ENCODE measurements around the gene SRPRA. TPM values are rescaled to one million over a fixed set of nuclear protein-coding genes. Genes with fewer than 3 reads are reported as not detected.
"Not testable (repeated sequence)": the region's sequence is repeated elsewhere in the genome, so short reads cannot be mapped to it uniquely, and the experiment has no call there.

The SRPRA gene
- total RNA-seq, 1 experiment from 2014 or later: 58.4 TPM

DNA sequence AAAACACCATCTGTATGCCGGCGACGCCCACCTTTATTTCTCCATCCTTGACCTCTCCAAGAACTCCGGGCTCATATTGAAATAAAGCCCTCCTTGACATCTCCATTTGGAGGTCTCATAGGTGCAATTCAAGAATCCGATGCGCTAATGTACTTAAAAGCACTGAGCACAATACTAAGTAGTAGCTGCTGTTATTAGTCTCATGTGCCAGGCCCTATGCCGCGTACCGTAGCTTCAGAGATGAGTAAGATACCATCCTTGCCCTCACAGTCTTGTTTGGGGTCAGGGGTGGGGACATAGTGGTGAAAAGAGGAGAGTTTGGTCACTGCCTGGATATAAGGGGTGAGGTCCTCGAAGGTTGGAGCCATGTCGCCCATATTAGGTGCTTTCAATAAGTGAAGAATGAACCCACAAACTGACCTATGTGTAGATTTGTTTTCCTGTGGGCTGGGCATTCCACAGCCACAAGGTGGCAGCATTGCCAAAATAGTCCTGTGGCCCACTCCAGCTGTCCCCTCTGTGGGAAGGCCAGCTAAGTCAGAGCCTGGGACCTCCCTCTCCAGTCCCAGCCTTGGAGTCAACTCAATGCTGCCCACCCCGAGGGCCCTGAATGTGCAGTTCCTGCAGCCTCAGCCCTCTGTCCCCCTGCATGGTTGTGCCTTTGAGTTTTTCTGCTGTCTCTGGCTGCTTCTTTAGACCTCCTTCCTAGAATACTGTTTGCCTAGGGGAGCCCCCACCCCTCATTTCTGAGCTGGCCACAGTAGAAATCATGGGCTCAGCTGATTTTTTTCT is 41.7 kb upstream of the SRPRA start:
- no peak overlapping the region for H3K27ac ChIP-seq (ENCODE audit: low read length)

DNA sequence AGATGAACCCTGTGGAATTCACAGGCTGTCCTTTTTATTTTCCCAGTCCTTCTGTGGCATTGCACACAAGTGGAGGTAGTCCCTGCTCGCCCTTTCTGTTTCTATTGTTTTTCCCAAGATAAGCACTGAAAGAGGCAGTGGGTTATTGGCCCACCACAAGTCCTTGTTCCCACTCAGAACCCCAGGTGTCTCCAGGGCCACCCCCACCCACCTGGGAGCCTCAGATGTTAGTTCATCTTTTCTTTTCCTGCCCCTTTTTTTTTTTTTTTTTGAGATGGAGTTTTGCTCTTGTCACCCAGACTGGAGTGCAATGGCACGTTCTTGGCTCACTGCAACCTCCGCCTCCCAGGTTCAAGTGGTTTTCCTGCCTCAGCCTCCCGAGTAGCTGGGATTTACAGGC is 40.1 kb upstream of the SRPRA start:
- not testable (repeated sequence) for H3K9ac ChIP-seq (ENCODE audit: low read length); H3K4me3 ChIP-seq (ENCODE audit: low read length); H3K27me3 ChIP-seq (ENCODE audit: low read length); H4K20me1 ChIP-seq (ENCODE audit: insufficient read depth, low read depth, low read length); DNase-seq; H3K4me2 ChIP-seq (ENCODE audit: low read depth, low read length, poor library complexity, severe bottlenecking); H3K9me3 ChIP-seq (ENCODE audit: low read length); H3K9me2 ChIP-seq (replicated peaks; ENCODE audit: insufficient read depth, low read length); H2AFZ ChIP-seq (ENCODE audit: low read length); H3K36me3 ChIP-seq (ENCODE audit: insufficient read depth, low read length); H3K27ac ChIP-seq (ENCODE audit: low read length)
- peaks cover 20% of the 10 kb centered on the region for H3K4me1 ChIP-seq (ENCODE audit: low read length)
- peaks cover 44% of the 10 kb centered on the region for H3K79me2 ChIP-seq (ENCODE audit: low read length)

More for the DNA sequence above, 41.7 kb upstream of the SRPRA start:
- no peaks in the 10 kb centered on the region for H4K20me1 ChIP-seq (ENCODE audit: insufficient read depth, low read depth, low read length)
- H3K4me2 ChIP-seq (ENCODE audit: low read depth, low read length, poor library complexity, severe bottlenecking): no peak overlapping the region
- H3K27me3 ChIP-seq (ENCODE audit: low read length): no peaks in the 10 kb centered on the region
- no peak overlapping the region for H3K9ac ChIP-seq (ENCODE audit: low read length)
- H3K4me1 ChIP-seq (ENCODE audit: low read length): peaks cover 20% of the 10 kb centered on the region
- DNase-seq: peak; percentile 64
- peaks cover 12% of the 10 kb centered on the region for H3K36me3 ChIP-seq (ENCODE audit: insufficient read depth, low read length)
- H3K9me2 ChIP-seq (replicated peaks; ENCODE audit: insufficient read depth, low read length): no peaks in the 10 kb centered on the region
- H3K9me3 ChIP-seq (ENCODE audit: low read length): no peaks in the 10 kb centered on the region
- no peak overlapping the region for H2AFZ ChIP-seq (ENCODE audit: low read length)
- no peak overlapping the region for H3K4me3 ChIP-seq (ENCODE audit: low read length)
- H3K79me2 ChIP-seq (ENCODE audit: low read length): peaks cover 39% of the 10 kb centered on the region

DNA sequence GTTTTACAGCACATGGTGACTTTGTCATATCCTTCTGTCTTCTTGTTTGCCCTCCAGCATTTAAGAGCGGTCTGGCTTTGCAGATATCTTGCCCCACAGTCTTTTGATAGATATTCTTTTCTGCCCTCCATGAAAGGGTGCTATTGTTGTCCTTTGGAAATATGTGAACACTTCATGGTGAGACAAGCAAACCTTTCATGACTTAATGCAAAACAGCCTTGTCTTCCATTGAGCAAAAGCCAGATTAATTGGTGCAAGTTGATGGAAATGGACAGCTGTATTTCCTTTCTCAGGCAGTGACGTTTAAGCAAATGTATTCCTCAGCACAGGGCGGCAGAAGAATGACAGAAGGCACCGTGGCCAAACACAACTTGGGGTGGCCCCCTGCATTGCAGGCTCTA is 39.6 kb upstream of the SRPRA start:
- Histone ChIP-seq H3K4me3 (ENCODE audit: low read length) (no peak overlapping the region), H3K79me2 (ENCODE audit: low read length) (peaks cover 39% of the 10 kb centered on the region), H3K4me2 (ENCODE audit: low read depth, low read length, poor library complexity, severe bottlenecking) (no peak overlapping the region)

DNA sequence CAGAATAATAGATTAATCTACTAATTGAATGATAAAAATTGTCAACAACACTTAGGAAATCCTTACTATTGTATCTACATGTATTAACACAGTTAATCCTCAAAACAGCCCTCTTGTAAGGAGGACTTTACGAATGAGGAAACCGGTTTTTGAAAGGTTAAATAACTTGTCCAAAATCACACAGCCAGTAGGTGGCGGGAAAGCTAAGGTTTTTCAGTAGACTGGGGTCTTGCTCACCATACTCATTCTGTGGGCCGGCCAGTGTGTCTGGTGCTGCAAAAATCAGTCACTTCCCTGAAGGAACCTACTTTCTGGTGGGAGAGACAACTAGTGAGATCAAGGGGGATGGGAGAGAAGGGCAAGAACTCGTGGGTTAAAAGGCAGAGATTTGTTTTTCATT is 39.0 kb upstream of the SRPRA start:
- H3K9me3 ChIP-seq (ENCODE audit: low read length): no peaks in the 10 kb centered on the region
- H3K79me2 ChIP-seq (ENCODE audit: low read length): peaks cover 35% of the 10 kb centered on the region
- H3K9ac ChIP-seq (ENCODE audit: low read length): no peak overlapping the region
- no peaks in the 10 kb centered on the region for H3K9me2 ChIP-seq (replicated peaks; ENCODE audit: insufficient read depth, low read length)
- H3K36me3 ChIP-seq (ENCODE audit: insufficient read depth, low read length): no peaks in the 10 kb centered on the region
- no peak overlapping the region for H2AFZ ChIP-seq (ENCODE audit: low read length)
- no peak overlapping the region for H3K4me3 ChIP-seq (ENCODE audit: low read length)
- peaks cover 27% of the 10 kb centered on the region for H3K4me1 ChIP-seq (ENCODE audit: low read length)
- H3K4me2 ChIP-seq (ENCODE audit: low read depth, low read length, poor library complexity, severe bottlenecking): no peak overlapping the region
- peak; percentile 71 for DNase-seq
- no peaks in the 10 kb centered on the region for H3K27me3 ChIP-seq (ENCODE audit: low read length)
- H3K27ac ChIP-seq (ENCODE audit: low read length): no peak overlapping the region
- no peaks in the 10 kb centered on the region for H4K20me1 ChIP-seq (ENCODE audit: insufficient read depth, low read depth, low read length)

More for the DNA sequence above, 39.6 kb upstream of the SRPRA start:
- Histone ChIP-seq H4K20me1 (ENCODE audit: insufficient read depth, low read depth, low read length) (no peaks in the 10 kb centered on the region), H3K9me3 (ENCODE audit: low read length) (no peaks in the 10 kb centered on the region), H3K36me3 (ENCODE audit: insufficient read depth, low read length) (no peaks in the 10 kb centered on the region; the same call in 1 of the 2 replicates), H2AFZ (ENCODE audit: low read length) (no peak overlapping the region), H3K4me1 (ENCODE audit: low read length) (peaks cover 21% of the 10 kb centered on the region), H3K9ac (ENCODE audit: low read length) (no peak overlapping the region), H3K27me3 (ENCODE audit: low read length) (no peaks in the 10 kb centered on the region), H3K27ac (ENCODE audit: low read length) (no peak overlapping the region), H3K9me2 (replicated peaks; ENCODE audit: insufficient read depth, low read length) (no peaks in the 10 kb centered on the region)
- no peak for DNase-seq

DNA sequence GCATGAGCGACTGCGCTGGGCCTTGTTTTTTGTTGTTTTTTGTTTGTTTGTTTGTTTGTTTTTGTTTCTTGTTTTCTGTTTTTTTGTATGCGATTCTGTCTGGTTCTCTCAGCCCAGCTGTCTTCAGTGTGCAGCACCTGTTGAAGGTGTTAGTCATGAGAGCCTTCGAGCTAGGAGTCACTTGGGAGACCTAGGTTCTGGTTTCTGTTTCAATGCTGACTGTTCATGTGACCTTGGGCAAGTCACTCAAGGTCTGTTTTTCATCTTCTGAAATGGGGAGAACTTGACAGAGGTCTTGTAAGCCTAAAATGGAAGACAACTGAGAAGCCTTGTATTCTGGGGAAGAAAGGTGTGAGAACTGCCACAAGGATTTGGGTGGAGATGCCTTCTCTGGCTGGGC is 37.0 kb upstream of the SRPRA start:
- Histone ChIP-seq H3K9me2 (replicated peaks; ENCODE audit: insufficient read depth, low read length) (no peaks in the 10 kb centered on the region), H4K20me1 (ENCODE audit: insufficient read depth, low read depth, low read length) (no peaks in the 10 kb centered on the region), H3K27ac (ENCODE audit: low read length) (no peak overlapping the region), H3K9ac (ENCODE audit: low read length) (no peak overlapping the region), H3K27me3 (ENCODE audit: low read length) (no peaks in the 10 kb centered on the region), H3K4me3 (ENCODE audit: low read length) (no peak overlapping the region), H3K36me3 (ENCODE audit: insufficient read depth, low read length) (no peaks in the 10 kb centered on the region), H3K4me1 (ENCODE audit: low read length) (peaks cover 28% of the 10 kb centered on the region), H2AFZ (ENCODE audit: low read length) (no peak overlapping the region), H3K79me2 (ENCODE audit: low read length) (peaks cover 26% of the 10 kb centered on the region), H3K9me3 (ENCODE audit: low read length) (no peaks in the 10 kb centered on the region), H3K4me2 (ENCODE audit: low read depth, low read length, poor library complexity, severe bottlenecking) (peak overlapping the region; percentile 23)
- DNase-seq: no peak

DNA sequence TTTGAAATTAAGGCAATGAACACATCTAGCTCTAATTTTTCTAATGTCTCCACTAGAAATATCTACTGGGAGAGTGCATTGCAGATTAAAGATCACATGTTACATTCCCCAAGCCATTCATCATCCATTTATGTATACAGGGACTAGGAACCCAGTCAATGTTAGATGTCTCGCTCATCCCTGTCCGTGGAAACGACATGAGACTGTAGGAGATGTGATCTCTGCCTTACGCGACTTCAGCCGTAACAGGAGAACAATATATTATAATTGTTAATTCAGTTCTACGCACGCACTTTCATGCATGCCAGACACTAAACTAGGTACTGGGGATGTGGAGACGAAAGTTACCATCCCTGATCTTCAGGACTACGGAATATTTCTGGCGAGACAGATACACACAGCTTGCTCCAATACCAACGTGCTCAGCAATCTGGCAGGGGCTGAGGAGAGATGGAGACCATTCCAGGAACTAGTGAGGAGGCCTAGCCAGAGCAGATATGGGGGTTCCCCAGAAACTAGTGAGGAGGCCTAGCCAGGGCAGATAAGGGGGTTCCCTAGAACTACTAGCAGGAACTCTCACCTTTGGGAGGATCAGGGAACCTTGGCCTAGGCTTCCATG is 35.9 kb upstream of the SRPRA start:
- peak; percentile 45 for DNase-seq

DNA sequence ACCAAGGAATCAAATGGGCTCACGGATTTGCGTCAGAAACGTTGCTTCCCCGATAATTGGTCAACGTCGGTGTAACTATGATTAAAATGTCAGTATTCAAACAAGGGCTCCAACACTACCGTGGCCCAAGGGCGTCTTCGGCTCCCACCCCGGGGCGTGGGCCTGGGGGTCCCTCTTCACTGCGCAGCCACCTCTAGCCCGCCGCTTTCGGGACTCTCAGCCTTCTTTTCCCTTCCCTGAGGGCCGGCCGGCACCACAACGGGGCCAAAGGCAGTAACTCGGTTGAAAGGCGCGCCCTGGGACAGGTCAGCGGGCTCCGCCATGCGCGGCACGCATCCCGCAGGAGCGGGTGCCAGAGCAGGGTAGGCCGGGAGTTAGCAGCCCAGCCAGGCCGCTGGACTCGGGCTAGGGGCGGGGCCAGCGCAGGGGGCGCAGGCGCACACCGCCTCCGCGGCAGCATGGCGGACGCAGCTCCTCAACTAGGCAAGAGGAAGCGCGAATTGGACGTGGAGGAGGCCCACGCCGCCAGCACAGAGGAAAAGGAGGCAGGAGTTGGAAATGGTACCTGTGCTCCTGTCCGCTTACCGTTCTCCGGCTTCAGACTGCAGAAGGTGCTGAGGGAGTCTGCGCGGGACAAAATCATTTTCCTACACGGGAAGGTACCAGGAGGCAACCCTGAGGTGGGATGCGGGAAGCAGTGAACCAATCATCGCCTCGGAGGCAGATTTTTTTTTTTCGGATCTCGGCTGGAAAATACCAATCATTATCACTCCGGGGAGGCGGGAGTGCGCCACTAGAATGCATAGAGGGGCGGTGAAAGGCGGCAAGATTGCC is 35.1 kb upstream of the SRPRA start, which contains the start of gene DCPS:
TSS of gene DCPS (plus strand) at position 438 of the 834 bp plus-strand sequence. CDS start at position 459, 21 bp downstream.
- H3K9ac ChIP-seq (ENCODE audit: low read length): peak within 1 kb of the TSS; percentile 92
- H2AFZ ChIP-seq (ENCODE audit: low read length): peak within 1 kb of the TSS; percentile 71
- H4K20me1 ChIP-seq (ENCODE audit: insufficient read depth, low read depth, low read length): no peaks in the 10 kb centered on the region
- H3K4me2 ChIP-seq (ENCODE audit: low read depth, low read length, poor library complexity, severe bottlenecking): peak within 1 kb of the TSS; percentile 85
- H3K4me3 ChIP-seq (ENCODE audit: low read length): peak within 1 kb of the TSS; percentile 87
- H3K36me3 ChIP-seq (ENCODE audit: insufficient read depth, low read length): no peaks in the 10 kb centered on the region
- H3K27ac ChIP-seq (ENCODE audit: low read length): peak within 1 kb of the TSS; percentile 84
- H3K9me3 ChIP-seq (ENCODE audit: low read length): no peaks in the 10 kb centered on the region
- H3K79me2 ChIP-seq (ENCODE audit: low read length): peaks cover 23% of the 10 kb centered on the region
- DNase-seq: peak; percentile 90
- H3K9me2 ChIP-seq (replicated peaks; ENCODE audit: insufficient read depth, low read length): no peaks in the 10 kb centered on the region
- peaks cover 28% of the 10 kb centered on the region for H3K4me1 ChIP-seq (ENCODE audit: low read length)
- no peaks in the 10 kb centered on the region for H3K27me3 ChIP-seq (ENCODE audit: low read length)

More for the DNA sequence above, 35.9 kb upstream of the SRPRA start:
- H3K27ac ChIP-seq (ENCODE audit: low read length): peak overlapping the region; percentile 84
- peak overlapping the region; percentile 92 for H3K9ac ChIP-seq (ENCODE audit: low read length)
- H4K20me1 ChIP-seq (ENCODE audit: insufficient read depth, low read depth, low read length): no peaks in the 10 kb centered on the region
- H3K4me3 ChIP-seq (ENCODE audit: low read length): peak overlapping the region; percentile 87
- H3K27me3 ChIP-seq (ENCODE audit: low read length): no peaks in the 10 kb centered on the region
- peak overlapping the region; percentile 71 for H2AFZ ChIP-seq (ENCODE audit: low read length)
- H3K9me2 ChIP-seq (replicated peaks; ENCODE audit: insufficient read depth, low read length): no peaks in the 10 kb centered on the region
- peaks cover 28% of the 10 kb centered on the region for H3K4me1 ChIP-seq (ENCODE audit: low read length)
- no peaks in the 10 kb centered on the region for H3K9me3 ChIP-seq (ENCODE audit: low read length)
- peak overlapping the region; percentile 85 for H3K4me2 ChIP-seq (ENCODE audit: low read depth, low read length, poor library complexity, severe bottlenecking)
- no peaks in the 10 kb centered on the region for H3K36me3 ChIP-seq (ENCODE audit: insufficient read depth, low read length)
- peaks cover 23% of the 10 kb centered on the region for H3K79me2 ChIP-seq (ENCODE audit: low read length)

DNA sequence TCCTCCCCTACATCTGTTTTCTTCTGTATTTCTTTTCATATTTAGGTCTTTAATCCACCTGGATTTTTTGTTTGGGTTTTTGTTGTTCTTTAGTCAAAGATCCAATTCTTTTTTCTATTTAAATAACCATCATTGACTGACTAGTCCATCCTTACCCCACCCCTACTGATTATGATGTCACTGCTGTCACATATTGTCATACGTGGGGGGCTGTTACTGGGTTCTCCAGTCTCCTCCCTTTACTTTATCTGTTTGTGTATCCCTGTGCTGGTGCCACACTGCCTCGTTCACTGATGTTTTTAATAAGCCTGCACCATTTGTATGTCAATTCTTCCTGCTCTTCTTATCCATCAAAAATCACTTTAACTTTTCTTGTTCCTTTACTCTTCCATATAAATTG is 28.3 kb upstream of the SRPRA start:
- Histone ChIP-seq H2AFZ (ENCODE audit: low read length) (no peak overlapping the region), H3K79me2 (ENCODE audit: low read length) (no peaks in the 10 kb centered on the region), H3K27ac (ENCODE audit: low read length) (no peak overlapping the region), H3K9me3 (ENCODE audit: low read length) (no peaks in the 10 kb centered on the region), H4K20me1 (ENCODE audit: insufficient read depth, low read depth, low read length) (no peaks in the 10 kb centered on the region), H3K4me1 (ENCODE audit: low read length) (no peaks in the 10 kb centered on the region), H3K9ac (ENCODE audit: low read length) (no peak overlapping the region), H3K4me3 (ENCODE audit: low read length) (no peak overlapping the region), H3K4me2 (ENCODE audit: low read depth, low read length, poor library complexity, severe bottlenecking) (no peak overlapping the region), H3K9me2 (replicated peaks; ENCODE audit: insufficient read depth, low read length) (no peaks in the 10 kb centered on the region), H3K36me3 (ENCODE audit: insufficient read depth, low read length) (no peaks in the 10 kb centered on the region), H3K27me3 (ENCODE audit: low read length) (no peaks in the 10 kb centered on the region)
- no peak for DNase-seq

Measured in Karpas-422 (cell line).